GM12878 (cell line): ENCODE measurements around the gene SPRED2. TPM values are rescaled to one million over a fixed set of nuclear protein-coding genes. Genes with fewer than 3 reads are reported as not detected.

Experiments used
- EP300 ChIP-seq, 2 experiments: fragments of 150-350 bp in 1 of 2; IDR thresholded peaks; 2 replicates each; pipeline ENCODE4 v1.6.1; 2011 to 2012; ENCODE audit warnings: low read depth in 2 of 2, low read length in 2 of 2, borderline replicate concordance in 1 of 2, improper control_type of control experiment in 1 of 2, inconsistent platforms in 1 of 2; ENCODE audit not compliant: control insufficient read depth in 1 of 2
- ETV6 ChIP-seq, 2 experiments: fragments of 450-650 bp in 1 of 2; IDR thresholded peaks in 1 of 2; conservative IDR thresholded peaks in 1 of 2; 2 replicates each; pipeline ENCODE4 v1.6.1; 2014; ENCODE audit warnings: antibody characterized with exemption in 1 of 2, borderline replicate concordance in 1 of 2, low read depth in 1 of 2, mild to moderate bottlenecking in 1 of 2, moderate library complexity in 1 of 2
- EZH2 ChIP-seq: IDR thresholded peaks from 2 replicates; pipeline ENCODE4 v1.6.1; 2012; ENCODE audit warnings: low read depth, mild to moderate bottlenecking, control low read depth, inconsistent platforms, low read length, borderline replicate concordance; ENCODE audit not compliant: control insufficient read depth
- MEF2A ChIP-seq: IDR thresholded peaks from 2 replicates; pipeline ENCODE4 v1.6.1; 2011; ENCODE audit warnings: low read depth, mild to moderate bottlenecking, low read length, moderate library complexity; ENCODE audit not compliant: insufficient read depth
- RBBP5 ChIP-seq: fragments of 200-600 bp; sonication (generic); conservative IDR thresholded peaks from 2 replicates; pipeline ENCODE4 v1.6.1; 2016
- SIN3A ChIP-seq: IDR thresholded peaks from 2 replicates; pipeline ENCODE4 v1.6.1; 2012; ENCODE audit warnings: low read depth, low read length, improper control_type of control experiment
- SMARCA5 ChIP-seq: fragments of 450-650 bp; IDR thresholded peaks from 2 replicates; pipeline ENCODE4 v1.6.1; 2017; ENCODE audit warnings: mild to moderate bottlenecking
- ZBED1 ChIP-seq: IDR thresholded peaks from 2 replicates; pipeline ENCODE4 v1.6.1; 2016; ENCODE audit warnings: borderline replicate concordance
- polyA plus RNA-seq, 11 experiments: library from polyadenylated mRNA; depleted of rRNA in 4 of 11; unstranded in 6 of 11; stranded (reverse) in 5 of 11; fragments of >200 nt; fragmentation: Nextera tagmentation in 4 of 11; fragmentation: Illumina TruSeq in 1 of 11; extraction: Ambion mirVana in 4 of 11; extraction: Trizol in 1 of 11; gene quantifications; 1 replicate in 1 of 11; 2 replicates in 10 of 11; pipeline versions ENCODE4 v1.2.1 to v1.2.3, GENCODE V29; 2011 to 2016; ENCODE audit warnings: inconsistent platforms in 2 of 11, missing spikeins in 2 of 11, low read depth in 1 of 11
- total RNA-seq, 4 experiments: library from RNA; depleted of rRNA in 3 of 4; stranded (reverse); fragments of >200 nt in 3 of 4; fragmentation: Illumina TruSeq in 1 of 4; extraction: Trizol in 1 of 4; gene quantifications; 2 replicates each; pipeline versions ENCODE4 v1.2.1 to v1.2.3, GENCODE V29; 2013 to 2021
- TF ChIP-seq, protein P1 (sequence below): fragments of 450-650 bp; IDR thresholded peaks from 2 replicates; pipeline ENCODE4 v1.6.1; 2016; ENCODE audit warnings: mild to moderate bottlenecking
- TF ChIP-seq, protein P2 (sequence below): fragments of 450-650 bp; IDR thresholded peaks from 2 replicates; pipeline ENCODE4 v1.6.1; 2017; ENCODE audit warnings: mild to moderate bottlenecking, low read depth, inconsistent platforms; ENCODE audit not compliant: poor library complexity, severe bottlenecking
- TF ChIP-seq, protein P3 (sequence below): IDR thresholded peaks from 2 replicates; pipeline ENCODE4 v1.6.1; 2012; ENCODE audit warnings: low read depth, low read length, improper control_type of control experiment
- TF ChIP-seq, protein P4 (sequence below): IDR thresholded peaks from 2 replicates; pipeline ENCODE4 v1.6.1; 2011; ENCODE audit warnings: borderline replicate concordance, low read depth, mild to moderate bottlenecking, moderate library complexity, low read length; ENCODE audit not compliant: insufficient read depth, poor library complexity, severe bottlenecking
- TF ChIP-seq, protein P5 (sequence below), 3 experiments: IDR thresholded peaks in 2 of 3; conservative IDR thresholded peaks in 1 of 3; 2 replicates each; pipeline ENCODE4 v1.5.1; 2011; ENCODE audit warnings: low read depth in 3 of 3, low read length in 3 of 3, mild to moderate bottlenecking in 3 of 3, control low read depth in 2 of 3, moderate library complexity in 2 of 3, inconsistent platforms in 1 of 3, mixed read lengths in 1 of 3; ENCODE audit not compliant: control insufficient read depth in 2 of 3, insufficient read depth in 1 of 3; ENCODE audit errors: extremely low read depth in 1 of 3
- TF ChIP-seq, protein P6 (sequence below): IDR thresholded peaks from 2 replicates; pipeline ENCODE4 v1.6.1; 2011; ENCODE audit warnings: borderline replicate concordance, low read depth, mild to moderate bottlenecking, moderate library complexity, mixed read lengths, low read length; ENCODE audit not compliant: insufficient read depth; ENCODE audit errors: extremely low read length
- TF ChIP-seq, protein P7 (sequence below): fragments of 450-650 bp; IDR thresholded peaks from 2 replicates; pipeline ENCODE4 v1.6.1; 2017; ENCODE audit warnings: mild to moderate bottlenecking, moderate library complexity

The SPRED2 gene
- total and polyA plus RNA-seq, 10 of the 15 experiments (the other 5 are each of a cell fraction or from before 2014, with no cell fraction given): 3.0 to 23.9 (median 9.7) TPM

DNA sequence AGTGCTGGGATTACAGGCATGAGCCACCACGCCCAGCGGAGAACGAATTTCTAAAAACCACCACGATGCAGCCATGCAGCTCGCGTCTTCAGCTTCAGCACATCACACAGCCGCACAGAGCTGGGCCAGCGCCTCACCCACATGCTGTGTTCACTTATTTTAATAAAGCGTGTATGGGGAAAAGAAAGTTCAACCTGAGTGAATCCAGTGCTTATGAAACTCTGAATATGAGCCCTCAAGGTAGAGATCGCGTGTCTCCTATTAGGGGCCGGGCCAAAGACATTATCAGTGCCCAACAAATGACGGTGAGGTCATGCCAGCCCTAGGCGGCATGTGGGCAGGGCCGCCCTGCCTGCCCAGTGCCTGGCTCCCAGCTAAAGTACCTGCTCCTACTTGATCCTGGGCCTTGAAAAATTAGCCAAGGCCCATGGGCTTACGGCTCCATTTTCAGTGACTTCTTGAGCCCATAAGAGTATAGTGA, 44.3 kb downstream of the SPRED2 start (continued):
- TF ChIP-seq, protein P1, sequence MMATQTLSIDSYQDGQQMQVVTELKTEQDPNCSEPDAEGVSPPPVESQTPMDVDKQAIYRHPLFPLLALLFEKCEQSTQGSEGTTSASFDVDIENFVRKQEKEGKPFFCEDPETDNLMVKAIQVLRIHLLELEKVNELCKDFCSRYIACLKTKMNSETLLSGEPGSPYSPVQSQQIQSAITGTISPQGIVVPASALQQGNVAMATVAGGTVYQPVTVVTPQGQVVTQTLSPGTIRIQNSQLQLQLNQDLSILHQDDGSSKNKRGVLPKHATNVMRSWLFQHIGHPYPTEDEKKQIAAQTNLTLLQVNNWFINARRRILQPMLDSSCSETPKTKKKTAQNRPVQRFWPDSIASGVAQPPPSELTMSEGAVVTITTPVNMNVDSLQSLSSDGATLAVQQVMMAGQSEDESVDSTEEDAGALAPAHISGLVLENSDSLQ: no peak
- TF ChIP-seq SMARCA5 (peak; percentile 47; the same call in 1 of the 2 replicates), RBBP5 (no peak), EP300 (IDR thresholded peaks at IDR 0.05; ENCODE audit: borderline replicate concordance in 1 of 2, control insufficient read depth in 1 of 2, low read depth in 2 of 2, low read length in 2 of 2) (peak; percentile 18 to 36; a peak in 2 of 4 replicates), ZBED1 (peak; percentile 56; the same call in 1 of the 2 replicates), ETV6 (conservative IDR thresholded peaks at IDR 0.05 in 1 of 2, IDR thresholded peaks at IDR 0.05 in 1 of 2; ENCODE audit: borderline replicate concordance in 1 of 2, low read depth in 1 of 2) (peak in 1 of 2 experiments; percentile 53; a peak in 2 of 4 replicates), SIN3A (no peak), MEF2A (peak; percentile 58; the same call in 1 of the 2 replicates), EZH2 (no peak)
- TF ChIP-seq, protein P2, sequence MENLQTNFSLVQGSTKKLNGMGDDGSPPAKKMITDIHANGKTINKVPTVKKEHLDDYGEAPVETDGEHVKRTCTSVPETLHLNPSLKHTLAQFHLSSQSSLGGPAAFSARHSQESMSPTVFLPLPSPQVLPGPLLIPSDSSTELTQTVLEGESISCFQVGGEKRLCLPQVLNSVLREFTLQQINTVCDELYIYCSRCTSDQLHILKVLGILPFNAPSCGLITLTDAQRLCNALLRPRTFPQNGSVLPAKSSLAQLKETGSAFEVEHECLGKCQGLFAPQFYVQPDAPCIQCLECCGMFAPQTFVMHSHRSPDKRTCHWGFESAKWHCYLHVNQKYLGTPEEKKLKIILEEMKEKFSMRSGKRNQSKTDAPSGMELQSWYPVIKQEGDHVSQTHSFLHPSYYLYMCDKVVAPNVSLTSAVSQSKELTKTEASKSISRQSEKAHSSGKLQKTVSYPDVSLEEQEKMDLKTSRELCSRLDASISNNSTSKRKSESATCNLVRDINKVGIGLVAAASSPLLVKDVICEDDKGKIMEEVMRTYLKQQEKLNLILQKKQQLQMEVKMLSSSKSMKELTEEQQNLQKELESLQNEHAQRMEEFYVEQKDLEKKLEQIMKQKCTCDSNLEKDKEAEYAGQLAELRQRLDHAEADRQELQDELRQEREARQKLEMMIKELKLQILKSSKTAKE: peak; percentile 41
- TF ChIP-seq, protein P3, sequence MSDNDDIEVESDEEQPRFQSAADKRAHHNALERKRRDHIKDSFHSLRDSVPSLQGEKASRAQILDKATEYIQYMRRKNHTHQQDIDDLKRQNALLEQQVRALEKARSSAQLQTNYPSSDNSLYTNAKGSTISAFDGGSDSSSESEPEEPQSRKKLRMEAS: no peak
- TF ChIP-seq, protein P4, sequence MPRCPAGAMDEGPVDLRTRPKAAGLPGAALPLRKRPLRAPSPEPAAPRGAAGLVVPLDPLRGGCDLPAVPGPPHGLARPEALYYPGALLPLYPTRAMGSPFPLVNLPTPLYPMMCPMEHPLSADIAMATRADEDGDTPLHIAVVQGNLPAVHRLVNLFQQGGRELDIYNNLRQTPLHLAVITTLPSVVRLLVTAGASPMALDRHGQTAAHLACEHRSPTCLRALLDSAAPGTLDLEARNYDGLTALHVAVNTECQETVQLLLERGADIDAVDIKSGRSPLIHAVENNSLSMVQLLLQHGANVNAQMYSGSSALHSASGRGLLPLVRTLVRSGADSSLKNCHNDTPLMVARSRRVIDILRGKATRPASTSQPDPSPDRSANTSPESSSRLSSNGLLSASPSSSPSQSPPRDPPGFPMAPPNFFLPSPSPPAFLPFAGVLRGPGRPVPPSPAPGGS: peak; percentile 85
- TF ChIP-seq, protein P5, sequence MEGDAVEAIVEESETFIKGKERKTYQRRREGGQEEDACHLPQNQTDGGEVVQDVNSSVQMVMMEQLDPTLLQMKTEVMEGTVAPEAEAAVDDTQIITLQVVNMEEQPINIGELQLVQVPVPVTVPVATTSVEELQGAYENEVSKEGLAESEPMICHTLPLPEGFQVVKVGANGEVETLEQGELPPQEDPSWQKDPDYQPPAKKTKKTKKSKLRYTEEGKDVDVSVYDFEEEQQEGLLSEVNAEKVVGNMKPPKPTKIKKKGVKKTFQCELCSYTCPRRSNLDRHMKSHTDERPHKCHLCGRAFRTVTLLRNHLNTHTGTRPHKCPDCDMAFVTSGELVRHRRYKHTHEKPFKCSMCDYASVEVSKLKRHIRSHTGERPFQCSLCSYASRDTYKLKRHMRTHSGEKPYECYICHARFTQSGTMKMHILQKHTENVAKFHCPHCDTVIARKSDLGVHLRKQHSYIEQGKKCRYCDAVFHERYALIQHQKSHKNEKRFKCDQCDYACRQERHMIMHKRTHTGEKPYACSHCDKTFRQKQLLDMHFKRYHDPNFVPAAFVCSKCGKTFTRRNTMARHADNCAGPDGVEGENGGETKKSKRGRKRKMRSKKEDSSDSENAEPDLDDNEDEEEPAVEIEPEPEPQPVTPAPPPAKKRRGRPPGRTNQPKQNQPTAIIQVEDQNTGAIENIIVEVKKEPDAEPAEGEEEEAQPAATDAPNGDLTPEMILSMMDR (IDR thresholded peaks at IDR 0.05 in 2 of 3, conservative IDR thresholded peaks at IDR 0.05 in 1 of 3; ENCODE audit: control insufficient read depth in 2 of 3, extremely low read depth in 1 of 3, insufficient read depth in 1 of 3, low read depth in 3 of 3, low read length in 3 of 3): no peak
- TF ChIP-seq, protein P6, sequence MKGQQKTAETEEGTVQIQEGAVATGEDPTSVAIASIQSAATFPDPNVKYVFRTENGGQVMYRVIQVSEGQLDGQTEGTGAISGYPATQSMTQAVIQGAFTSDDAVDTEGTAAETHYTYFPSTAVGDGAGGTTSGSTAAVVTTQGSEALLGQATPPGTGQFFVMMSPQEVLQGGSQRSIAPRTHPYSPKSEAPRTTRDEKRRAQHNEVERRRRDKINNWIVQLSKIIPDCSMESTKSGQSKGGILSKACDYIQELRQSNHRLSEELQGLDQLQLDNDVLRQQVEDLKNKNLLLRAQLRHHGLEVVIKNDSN: no peak
- TF ChIP-seq, protein P7, sequence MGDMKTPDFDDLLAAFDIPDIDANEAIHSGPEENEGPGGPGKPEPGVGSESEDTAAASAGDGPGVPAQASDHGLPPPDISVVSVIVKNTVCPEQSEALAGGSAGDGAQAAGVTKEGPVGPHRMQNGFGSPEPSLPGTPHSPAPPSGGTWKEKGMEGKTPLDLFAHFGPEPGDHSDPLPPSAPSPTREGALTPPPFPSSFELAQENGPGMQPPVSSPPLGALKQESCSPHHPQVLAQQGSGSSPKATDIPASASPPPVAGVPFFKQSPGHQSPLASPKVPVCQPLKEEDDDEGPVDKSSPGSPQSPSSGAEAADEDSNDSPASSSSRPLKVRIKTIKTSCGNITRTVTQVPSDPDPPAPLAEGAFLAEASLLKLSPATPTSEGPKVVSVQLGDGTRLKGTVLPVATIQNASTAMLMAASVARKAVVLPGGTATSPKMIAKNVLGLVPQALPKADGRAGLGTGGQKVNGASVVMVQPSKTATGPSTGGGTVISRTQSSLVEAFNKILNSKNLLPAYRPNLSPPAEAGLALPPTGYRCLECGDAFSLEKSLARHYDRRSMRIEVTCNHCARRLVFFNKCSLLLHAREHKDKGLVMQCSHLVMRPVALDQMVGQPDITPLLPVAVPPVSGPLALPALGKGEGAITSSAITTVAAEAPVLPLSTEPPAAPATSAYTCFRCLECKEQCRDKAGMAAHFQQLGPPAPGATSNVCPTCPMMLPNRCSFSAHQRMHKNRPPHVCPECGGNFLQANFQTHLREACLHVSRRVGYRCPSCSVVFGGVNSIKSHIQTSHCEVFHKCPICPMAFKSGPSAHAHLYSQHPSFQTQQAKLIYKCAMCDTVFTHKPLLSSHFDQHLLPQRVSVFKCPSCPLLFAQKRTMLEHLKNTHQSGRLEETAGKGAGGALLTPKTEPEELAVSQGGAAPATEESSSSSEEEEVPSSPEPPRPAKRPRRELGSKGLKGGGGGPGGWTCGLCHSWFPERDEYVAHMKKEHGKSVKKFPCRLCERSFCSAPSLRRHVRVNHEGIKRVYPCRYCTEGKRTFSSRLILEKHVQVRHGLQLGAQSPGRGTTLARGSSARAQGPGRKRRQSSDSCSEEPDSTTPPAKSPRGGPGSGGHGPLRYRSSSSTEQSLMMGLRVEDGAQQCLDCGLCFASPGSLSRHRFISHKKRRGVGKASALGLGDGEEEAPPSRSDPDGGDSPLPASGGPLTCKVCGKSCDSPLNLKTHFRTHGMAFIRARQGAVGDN: peak; percentile 84
